GM19455 (cell line): ENCODE measurements around the gene SH3BP1.
"Not testable (repeated sequence)": the region's sequence is repeated elsewhere in the genome, so short reads cannot be mapped to it uniquely, and the experiment has no call there.

Source experiments
- ATAC-seq: cut with Tn5 transposase; IDR thresholded peaks from one replicate; pipeline ENCODE4 v1.9.1; 2021; ENCODE audit not compliant: unreplicated experiment

SH3BP1 gene

DNA sequence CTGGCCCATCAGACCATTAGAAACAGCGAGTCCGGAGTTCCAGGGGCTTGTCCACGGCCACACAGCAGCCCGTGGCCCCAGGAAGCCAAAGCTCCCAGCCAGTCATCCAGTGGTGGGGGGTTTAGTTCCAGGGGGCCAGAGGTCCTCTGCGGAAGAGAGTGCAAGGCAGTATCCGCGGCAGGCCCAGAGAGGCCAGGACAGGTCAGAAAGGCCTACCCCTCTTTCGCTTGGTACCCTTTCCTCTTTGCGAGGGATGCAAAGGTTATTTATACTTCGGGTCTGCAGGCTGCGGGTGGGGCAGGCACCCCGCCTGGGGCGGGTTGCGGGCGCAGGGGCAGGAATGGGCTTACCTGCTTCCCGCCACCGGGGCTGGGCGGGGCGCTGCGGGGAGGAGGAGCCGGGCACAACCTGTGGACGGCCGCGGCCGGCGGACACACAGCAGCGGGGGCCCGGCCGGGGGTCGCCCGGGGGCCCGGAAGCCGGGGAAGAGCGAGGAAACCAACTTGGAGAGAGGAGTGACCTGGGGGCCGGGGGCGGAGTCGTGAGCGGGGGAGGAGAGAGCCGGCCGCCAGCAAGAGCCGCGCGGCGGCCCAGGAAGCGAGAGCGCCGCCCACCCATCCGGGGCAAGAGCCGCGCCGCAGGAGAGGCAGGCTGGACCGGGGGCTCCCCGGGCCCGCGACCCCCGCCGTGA lies at the start of gene SH3BP1:
Gene SH3BP1 (plus strand): TSS at position 600 of the 691 bp plus-strand sequence. CDS start 119 bp downstream, outside the sequence.
- no peak for ATAC-seq

DNA sequence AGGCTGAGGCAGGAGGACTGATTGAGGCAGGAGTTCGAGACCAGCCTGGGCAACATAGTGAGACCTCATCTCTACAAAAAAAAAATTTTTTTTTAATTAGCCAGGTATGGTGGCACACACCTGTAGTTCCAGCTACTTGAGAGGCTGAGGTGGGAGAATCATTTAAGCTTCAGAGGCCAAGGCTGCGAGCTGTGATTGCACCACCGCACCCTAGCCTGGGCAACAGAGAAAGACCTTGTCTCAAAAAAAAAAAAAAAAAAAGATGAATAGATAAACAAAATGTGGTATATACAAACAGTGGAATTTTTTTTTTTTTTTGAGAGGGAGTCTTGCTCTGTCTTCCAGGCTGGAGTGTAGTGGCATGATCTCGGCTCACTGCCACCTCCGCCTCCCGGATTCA lies 48.4 kb upstream of the SH3BP1 start:
- ATAC-seq = not testable (repeated sequence)

- ATAC-seq = no peak
Observed at GRCh38 chr22:37591823-37592404, 47.6 kb upstream of the SH3BP1 start.

DNA sequence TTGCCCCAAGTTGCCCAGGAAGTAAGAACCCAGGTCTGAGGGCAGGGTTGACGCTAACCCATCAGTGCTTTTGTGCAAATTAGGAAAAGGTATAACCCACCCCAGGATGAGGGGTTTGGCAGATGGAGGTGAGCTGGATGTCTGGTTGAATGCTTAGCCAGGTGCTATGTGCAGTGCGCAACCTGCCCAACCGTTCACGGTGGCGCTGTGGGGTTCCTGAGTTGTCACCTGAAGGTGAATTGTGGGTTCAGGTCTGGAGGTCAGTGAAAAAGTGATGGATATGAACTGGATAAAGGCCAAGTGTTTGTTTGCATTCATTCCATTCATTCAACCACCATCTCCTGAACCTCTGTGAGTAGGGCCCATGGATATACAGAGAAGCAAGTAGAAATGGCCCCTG lies 45.2 kb upstream of the SH3BP1 start:
- ATAC-seq = no peak

DNA sequence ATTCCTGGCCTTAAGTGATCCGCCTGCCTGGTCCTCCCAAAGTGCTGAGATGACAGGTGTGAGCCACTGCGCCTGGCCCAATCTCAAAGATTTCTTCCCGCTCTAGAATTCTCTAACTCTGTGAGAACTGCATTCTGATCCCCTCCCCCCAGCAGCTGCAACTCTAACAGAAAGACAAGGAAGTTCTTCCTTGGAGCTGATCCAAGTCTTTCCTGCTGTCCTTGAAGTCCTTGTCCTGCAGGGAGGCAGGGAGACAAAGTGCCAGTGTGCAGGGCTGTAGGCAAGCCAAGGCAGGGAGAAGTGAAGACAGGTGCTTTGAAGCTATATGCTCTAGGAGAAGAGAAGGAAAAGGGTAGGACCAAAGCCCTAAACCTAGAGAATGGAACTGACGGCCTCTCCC lies 40.3 kb upstream of the SH3BP1 start:
- ATAC-seq = no peak

- no peak for ATAC-seq
Observed at GRCh38 chr22:37601203-37601539, 38.3 kb upstream of the SH3BP1 start.

DNA sequence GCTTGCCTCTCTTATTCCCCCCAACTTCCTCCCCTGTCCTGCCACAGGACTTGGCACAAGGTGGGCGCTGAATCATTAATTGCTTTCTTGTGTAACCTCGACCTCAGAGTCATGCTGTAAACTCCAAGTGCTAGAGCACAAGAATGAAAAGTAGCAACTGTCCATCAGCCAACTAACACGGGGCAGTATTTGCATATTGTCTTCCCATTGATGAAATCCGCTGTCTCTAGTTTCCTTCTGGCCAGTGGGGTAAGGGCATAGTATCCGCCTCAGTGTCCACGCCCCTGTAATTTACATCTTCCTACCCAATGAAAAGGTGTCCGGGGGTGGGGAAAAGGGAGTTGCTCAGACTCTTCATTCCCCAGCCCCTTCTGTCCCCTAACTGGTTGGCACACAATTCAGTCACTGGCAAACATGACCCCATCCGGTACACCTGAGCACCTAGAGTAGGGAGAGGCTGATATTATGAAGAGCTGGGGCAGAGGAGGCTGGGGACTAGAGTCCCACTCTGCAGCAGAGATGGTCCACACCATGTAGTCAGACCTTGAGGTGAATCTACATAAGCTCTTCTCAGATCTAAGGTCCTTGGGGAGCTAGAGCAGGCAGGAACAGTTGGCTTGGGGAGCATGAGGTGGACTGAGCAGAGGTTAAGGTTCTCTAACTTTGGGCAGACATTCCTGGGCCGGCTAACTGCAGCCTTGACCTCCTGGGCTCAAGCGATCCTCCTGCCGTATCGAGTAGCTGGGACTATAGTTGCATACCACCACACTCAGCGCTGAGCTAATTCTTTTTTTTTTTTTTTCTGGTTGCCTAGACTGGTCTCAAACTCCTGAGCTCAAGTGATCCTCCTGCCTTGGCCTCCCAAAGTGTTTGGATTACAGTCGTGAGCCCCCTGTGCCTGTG lies 37.7 kb upstream of the SH3BP1 start:
- ATAC-seq = no peak

- not testable (repeated sequence) for ATAC-seq
Observed at GRCh38 chr22:37602546-37603277, 36.8 kb upstream of the SH3BP1 start.

- ATAC-seq = no peak
Observed at GRCh38 chr22:37604074-37604473, 35.4 kb upstream of the SH3BP1 start.

DNA sequence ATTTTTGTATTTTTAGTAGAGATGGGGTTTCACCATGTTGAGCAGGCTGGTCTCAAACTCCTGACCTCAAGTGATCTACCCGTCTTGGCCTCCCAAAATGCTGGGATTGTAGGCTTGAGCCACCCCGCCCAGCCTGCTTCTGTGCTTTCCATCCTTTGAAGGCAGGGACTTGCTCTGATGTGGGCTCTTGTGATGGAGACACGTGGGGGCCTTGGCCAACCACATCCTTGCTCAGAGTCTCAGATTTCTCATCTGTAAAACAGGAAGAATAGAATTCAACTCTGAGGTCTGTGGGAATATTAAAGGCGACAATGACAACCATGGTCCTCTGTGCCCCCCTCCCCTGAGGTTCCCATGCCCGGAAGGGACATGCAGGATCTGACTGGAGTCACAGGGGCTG lies 34.6 kb upstream of the SH3BP1 start:
- no peak for ATAC-seq

- ATAC-seq = no peak
Observed at GRCh38 chr22:37607010-37607934, 32.2 kb upstream of the SH3BP1 start.

DNA sequence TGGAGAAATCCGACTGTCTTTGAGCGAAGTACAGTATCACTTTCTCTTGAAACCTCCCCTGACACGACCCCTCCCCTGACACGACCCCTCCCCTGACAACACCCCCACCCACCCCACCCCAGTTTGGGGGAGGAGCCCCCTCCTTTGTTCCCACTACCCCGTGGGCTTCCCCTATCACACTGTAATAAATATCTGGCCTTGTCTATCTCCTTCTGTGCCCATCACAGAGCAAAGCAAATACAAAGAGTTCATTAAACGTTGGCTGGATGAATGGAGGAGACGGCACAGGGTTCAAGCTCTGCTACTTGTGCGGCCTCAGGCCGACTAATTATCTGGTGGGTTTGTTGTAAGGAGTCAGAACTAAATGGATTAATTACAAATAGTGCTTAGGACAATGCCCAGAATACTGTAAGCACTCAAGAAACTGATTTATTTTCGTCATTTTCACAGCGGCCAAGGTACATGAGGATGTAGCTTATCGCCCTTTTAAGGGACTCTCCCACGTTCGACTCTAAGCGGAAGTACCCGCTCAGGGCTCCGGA lies 31.5 kb upstream of the SH3BP1 start:
- ATAC-seq = no peak

DNA sequence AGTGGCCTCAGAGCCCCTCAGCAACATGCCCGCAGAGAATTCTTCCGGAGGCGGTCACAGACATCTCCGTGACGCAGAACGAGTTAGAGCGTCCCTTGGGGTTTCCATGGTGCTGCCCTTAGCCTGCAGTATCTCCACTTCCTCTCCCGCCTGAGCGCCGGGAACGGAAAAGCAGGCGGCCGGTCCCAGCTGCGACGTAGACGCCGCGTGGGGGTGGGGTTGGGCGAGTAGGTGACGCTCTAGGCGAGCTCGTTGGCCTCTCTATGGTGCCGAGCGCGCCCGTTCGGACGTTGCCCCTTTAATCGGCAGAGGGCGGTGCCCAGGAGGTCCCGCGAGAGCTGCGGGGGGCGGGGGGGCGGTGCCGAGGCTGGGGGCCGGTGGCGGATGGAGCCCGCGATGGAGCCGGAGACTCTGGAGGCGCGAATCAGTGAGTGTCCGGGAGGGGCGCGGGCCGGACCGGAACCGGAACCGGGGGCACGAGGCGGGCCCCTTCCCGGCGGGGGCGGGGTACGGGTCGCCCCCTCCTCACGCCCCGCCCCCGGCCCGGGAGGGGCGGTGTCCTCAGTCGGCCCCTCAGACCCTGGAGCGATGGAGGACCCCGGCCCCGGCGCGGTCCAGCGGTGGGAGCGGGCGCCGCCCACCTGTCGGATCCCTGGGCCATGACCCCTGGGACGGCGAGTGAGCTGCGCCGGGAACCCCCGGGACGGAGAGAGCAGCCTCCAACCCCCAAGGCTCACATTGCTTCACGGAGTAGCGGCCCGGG lies 30.8 kb upstream of the SH3BP1 start, which contains the start of gene GGA1:
Gene GGA1 (plus strand): TSS at position 358 of the 763 bp plus-strand sequence. CDS start 27 bp downstream, at position 385.
- ATAC-seq = peak; percentile 78

DNA sequence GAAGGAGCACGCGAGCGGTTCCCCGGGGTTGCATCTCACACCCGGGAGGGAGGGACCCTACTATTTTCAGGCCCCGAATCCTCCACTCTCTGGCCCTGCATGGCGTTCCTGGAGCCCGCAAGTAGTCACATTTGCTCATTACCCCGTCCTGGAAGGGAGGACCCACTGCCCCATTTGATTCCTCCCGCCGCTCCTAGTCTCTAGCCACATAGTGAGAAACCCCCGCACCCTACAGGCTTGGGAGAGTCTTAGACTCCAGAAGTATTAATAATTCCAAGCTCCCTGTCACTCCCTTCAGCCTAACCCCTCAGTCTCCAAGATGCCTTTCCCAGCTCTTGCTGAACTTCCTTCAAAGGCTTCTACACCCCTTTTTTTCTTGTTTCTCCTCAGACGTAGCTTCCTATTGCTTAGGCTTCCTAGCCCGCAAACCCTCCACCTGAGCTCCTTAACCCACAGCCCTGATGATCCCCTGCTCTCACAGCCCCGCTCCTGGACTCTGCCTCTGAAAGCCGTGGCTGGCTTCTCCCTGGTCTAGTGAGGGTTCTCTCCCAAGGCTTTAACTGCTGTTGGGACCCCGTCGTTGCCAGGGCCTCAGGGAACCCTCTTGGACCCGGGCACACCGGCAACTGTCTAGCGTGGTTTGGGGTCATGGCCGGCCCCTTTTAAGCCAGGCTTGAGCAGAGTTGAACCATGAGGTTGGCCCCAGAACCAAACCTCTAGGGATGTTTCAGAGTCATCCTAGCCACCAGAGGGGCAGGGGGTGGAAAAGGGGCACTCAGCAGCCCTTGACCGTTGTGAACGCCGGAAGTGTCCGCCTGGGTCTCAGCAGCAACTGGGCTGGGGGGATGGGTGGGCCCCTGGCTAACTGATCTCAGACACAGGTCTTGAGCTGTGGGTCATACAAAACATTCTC lies 30.0 kb upstream of the SH3BP1 start:
- ATAC-seq = peak; percentile 3

DNA sequence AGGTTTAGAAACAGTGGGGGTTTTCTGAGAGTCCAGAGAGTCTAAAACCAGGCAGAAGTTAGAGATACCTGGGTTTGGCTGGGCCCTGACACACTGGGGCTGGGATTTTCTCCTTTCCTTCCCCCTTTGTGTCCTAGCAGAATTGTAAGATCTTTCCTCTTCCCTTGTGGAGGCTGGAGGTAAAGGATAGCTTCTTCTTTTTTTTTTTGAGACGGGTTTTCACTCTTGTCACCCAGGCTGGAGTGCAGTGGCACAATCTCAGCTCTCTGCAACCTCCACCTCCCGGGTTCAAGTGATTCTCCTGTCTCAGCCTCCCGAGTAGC lies 29.4 kb upstream of the SH3BP1 start:
- not testable (repeated sequence) for ATAC-seq

DNA sequence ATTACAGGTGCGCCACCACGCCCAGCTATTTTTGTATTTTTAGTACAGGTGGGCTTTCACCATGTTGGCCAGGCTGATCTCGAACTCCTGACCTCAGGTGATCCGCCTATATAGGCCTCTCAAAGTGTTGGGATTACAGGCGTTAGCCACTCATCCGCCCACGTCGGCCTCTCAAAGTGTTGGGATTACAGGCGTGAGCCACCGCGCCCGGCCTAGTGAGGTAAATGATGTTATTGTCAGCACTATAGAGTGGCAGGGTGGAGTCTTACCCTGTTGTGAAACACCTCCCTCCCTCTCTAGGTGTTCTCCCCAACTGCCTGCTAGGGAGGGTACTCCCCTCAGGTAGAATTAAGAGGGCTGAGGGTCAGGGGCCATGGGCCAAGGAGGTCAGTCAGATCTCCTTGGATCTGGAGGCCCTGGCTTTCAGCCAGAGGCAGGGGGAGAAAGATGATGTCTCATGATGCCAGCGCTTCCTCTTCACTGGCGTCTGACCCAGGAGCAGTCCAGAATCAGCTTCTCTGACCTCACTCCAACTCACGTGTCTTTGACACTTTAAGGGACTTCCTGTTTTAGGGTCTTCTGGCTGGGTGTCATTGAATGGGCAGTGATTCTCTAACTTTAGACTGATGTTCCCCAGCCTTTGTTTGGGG lies 28.9 kb upstream of the SH3BP1 start:
- ATAC-seq = no peak

GRCh38 chr22:37611207-37611606 lies 28.3 kb upstream of the SH3BP1 start:
- ATAC-seq = no peak
